Measurements from ENCODE around the gene CARMIL1.

The CARMIL1 gene

DNA sequence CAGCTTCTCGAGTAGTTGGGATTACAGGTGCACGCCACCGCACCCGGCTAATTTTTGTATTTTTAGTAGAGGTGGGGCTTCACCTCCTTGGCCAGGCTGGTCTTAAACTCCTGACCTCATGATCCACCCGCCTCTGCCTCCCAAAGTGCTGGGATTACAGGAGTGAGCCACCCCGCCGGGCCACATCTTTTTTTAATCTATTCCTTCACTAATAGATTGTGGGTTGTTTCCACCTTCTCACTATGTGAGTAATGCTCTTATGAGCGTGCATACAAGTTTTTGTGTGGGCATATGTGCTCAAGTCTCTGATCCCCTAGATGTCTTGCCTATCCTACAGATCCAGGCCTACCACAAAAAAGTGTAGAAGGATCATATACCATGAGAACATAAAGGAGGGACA lies 30.7 kb downstream of the CARMIL1 start:
- Histone ChIP-seq H3K4me1 (ENCODE audit: insufficient read depth, low read length) (peaks cover 24% of the 10 kb centered on the region), H3K9ac (ENCODE audit: low read depth, low read length) (no peak overlapping the region), H3K9me3 (ENCODE audit: control insufficient read depth, insufficient read depth, low read length) (no peaks in the 10 kb centered on the region), H3K36me3 (ENCODE audit: insufficient read depth, low read length) (no peaks in the 10 kb centered on the region)

DNA sequence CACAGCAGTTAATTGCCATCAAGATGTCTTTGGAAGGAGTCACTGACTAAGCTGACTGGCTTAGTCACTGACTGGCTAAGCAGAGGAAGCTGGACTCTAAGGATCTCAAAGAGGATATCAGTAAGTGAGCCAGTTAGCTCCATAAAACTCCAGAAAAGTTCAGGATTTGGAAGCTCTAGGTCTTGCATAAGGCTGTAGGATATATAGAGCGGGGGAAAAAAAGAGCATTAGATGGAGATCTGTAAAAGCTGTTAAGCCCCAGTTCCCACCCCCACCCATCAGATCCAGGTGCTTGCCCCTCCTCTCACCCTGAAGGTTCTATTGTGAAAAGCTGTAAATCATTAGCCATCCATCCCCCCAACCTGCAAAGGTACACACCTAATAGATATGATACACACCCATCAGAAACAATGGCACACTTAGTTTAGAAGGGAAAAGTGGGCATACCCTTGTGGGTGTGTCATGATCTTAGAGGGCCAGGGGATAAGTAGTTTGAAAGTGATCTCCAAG lies 32.2 kb downstream of the CARMIL1 start:
- H3K4me1 ChIP-seq (ENCODE audit: insufficient read depth, low read length): peaks cover 30% of the 10 kb centered on the region
- H3K9ac ChIP-seq (ENCODE audit: low read depth, low read length): no peak overlapping the region
- H3K36me3 ChIP-seq (ENCODE audit: insufficient read depth, low read length): no peaks in the 10 kb centered on the region
- no peaks in the 10 kb centered on the region for H3K9me3 ChIP-seq (ENCODE audit: control insufficient read depth, insufficient read depth, low read length)

GRCh38 chr6:25312034-25312620 lies 33.0 kb downstream of the CARMIL1 start:
- H3K4me1 ChIP-seq (ENCODE audit: insufficient read depth, low read length): peaks cover 30% of the 10 kb centered on the region
- H3K9ac ChIP-seq (ENCODE audit: low read depth, low read length): no peak overlapping the region
- no peaks in the 10 kb centered on the region for H3K36me3 ChIP-seq (ENCODE audit: insufficient read depth, low read length)
- no peaks in the 10 kb centered on the region for H3K9me3 ChIP-seq (ENCODE audit: control insufficient read depth, insufficient read depth, low read length)

DNA sequence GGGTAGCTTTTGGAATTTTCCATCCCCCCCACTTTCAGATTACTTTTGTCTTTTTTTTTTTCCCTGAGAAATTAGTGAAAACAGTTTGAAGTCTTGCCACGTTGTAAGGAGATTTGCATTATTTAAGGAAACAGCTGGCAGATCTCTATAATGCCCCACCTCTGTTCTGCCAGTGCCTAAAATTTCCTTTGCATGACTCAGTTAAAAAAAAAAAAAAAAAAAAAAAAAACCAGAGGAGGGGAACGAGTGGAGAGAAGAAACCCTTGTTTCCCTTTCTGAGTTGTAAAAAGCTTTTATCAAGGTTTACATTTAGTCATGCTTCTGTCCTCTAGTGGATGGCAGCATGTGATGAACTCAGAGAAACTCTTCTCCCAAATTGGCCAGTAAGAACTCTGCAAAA lies 33.5 kb downstream of the CARMIL1 start:
- Histone ChIP-seq H3K9me3 (ENCODE audit: control insufficient read depth, insufficient read depth, low read length) (no peaks in the 10 kb centered on the region), H3K36me3 (ENCODE audit: insufficient read depth, low read length) (no peaks in the 10 kb centered on the region), H3K4me1 (ENCODE audit: insufficient read depth, low read length) (peaks cover 30% of the 10 kb centered on the region), H3K9ac (ENCODE audit: low read depth, low read length) (no peak overlapping the region)

- Histone ChIP-seq H3K4me1 (ENCODE audit: insufficient read depth, low read length) (peaks cover 30% of the 10 kb centered on the region), H3K9ac (ENCODE audit: low read depth, low read length) (no peak overlapping the region), H3K9me3 (ENCODE audit: control insufficient read depth, insufficient read depth, low read length) (no peaks in the 10 kb centered on the region), H3K36me3 (ENCODE audit: insufficient read depth, low read length) (no peaks in the 10 kb centered on the region)
Measured at GRCh38 chr6:25314509-25315175, 35.5 kb downstream of the CARMIL1 start.

GRCh38 chr6:25315194-25316177 lies 36.3 kb downstream of the CARMIL1 start:
- Histone ChIP-seq H3K9ac (ENCODE audit: low read depth, low read length) (no peak overlapping the region), H3K4me1 (ENCODE audit: insufficient read depth, low read length) (peaks cover 34% of the 10 kb centered on the region), H3K36me3 (ENCODE audit: insufficient read depth, low read length) (no peaks in the 10 kb centered on the region), H3K9me3 (ENCODE audit: control insufficient read depth, insufficient read depth, low read length) (no peaks in the 10 kb centered on the region)

GRCh38 chr6:25316626-25317025 lies 37.5 kb downstream of the CARMIL1 start:
- H3K9ac ChIP-seq (ENCODE audit: low read depth, low read length): no peak overlapping the region
- no peaks in the 10 kb centered on the region for H3K36me3 ChIP-seq (ENCODE audit: insufficient read depth, low read length)
- no peaks in the 10 kb centered on the region for H3K9me3 ChIP-seq (ENCODE audit: control insufficient read depth, insufficient read depth, low read length)
- peaks cover 29% of the 10 kb centered on the region for H3K4me1 ChIP-seq (ENCODE audit: insufficient read depth, low read length)

DNA sequence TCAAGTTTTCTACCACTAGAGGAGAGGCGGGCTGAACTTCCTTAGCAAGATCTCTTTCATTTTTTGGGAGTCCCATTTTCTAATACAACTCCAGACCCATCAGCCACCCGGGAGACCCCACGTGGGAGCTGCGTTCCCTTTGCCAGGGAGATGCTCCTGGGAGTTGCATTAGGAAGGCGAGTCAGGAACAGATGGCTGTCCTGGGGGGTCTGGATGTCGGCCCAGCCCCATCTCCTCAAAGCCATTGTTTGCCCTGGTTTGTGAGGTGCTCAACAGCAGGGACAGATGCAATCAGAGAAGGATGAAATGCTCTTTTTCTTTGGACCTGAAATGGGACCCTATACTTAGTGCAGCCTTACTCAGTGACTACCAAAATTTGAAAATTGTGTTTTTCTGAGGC lies 39.4 kb downstream of the CARMIL1 start:
- Histone ChIP-seq H3K36me3 (ENCODE audit: insufficient read depth, low read length) (no peaks in the 10 kb centered on the region), H3K9ac (ENCODE audit: low read depth, low read length) (no peak overlapping the region), H3K4me1 (ENCODE audit: insufficient read depth, low read length) (peaks cover 12% of the 10 kb centered on the region), H3K9me3 (ENCODE audit: control insufficient read depth, insufficient read depth, low read length) (no peaks in the 10 kb centered on the region)

- Histone ChIP-seq H3K9me3 (ENCODE audit: control insufficient read depth, insufficient read depth, low read length) (no peaks in the 10 kb centered on the region), H3K9ac (ENCODE audit: low read depth, low read length) (no peak overlapping the region), H3K4me1 (ENCODE audit: insufficient read depth, low read length) (peaks cover 13% of the 10 kb centered on the region), H3K36me3 (ENCODE audit: insufficient read depth, low read length) (no peaks in the 10 kb centered on the region)
Measured at GRCh38 chr6:25320459-25320858, 41.3 kb downstream of the CARMIL1 start.

DNA sequence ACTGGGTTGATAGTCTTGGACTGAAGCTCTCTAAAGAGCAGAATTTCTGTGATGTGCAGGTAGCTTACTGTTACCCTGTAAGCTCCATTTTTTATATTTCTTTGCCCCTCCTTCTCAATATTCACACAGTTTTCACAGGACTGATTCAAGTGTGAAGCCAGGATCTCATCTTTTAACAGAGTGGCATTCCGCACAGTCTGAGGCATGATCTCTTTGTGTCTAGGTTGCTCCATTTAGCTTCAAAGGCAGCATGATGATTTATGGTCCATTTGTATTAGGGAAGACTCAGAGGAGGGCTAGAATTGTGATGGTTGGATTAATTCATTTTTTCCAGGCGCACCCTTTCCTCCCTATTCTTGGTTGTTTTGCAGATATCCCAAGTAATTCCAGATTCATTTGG lies 43.5 kb downstream of the CARMIL1 start:
- no peak overlapping the region for H3K9ac ChIP-seq (ENCODE audit: low read depth, low read length)
- H3K4me1 ChIP-seq (ENCODE audit: insufficient read depth, low read length): peaks cover 9% of the 10 kb centered on the region
- H3K36me3 ChIP-seq (ENCODE audit: insufficient read depth, low read length): no peaks in the 10 kb centered on the region
- no peaks in the 10 kb centered on the region for H3K9me3 ChIP-seq (ENCODE audit: control insufficient read depth, insufficient read depth, low read length)

DNA sequence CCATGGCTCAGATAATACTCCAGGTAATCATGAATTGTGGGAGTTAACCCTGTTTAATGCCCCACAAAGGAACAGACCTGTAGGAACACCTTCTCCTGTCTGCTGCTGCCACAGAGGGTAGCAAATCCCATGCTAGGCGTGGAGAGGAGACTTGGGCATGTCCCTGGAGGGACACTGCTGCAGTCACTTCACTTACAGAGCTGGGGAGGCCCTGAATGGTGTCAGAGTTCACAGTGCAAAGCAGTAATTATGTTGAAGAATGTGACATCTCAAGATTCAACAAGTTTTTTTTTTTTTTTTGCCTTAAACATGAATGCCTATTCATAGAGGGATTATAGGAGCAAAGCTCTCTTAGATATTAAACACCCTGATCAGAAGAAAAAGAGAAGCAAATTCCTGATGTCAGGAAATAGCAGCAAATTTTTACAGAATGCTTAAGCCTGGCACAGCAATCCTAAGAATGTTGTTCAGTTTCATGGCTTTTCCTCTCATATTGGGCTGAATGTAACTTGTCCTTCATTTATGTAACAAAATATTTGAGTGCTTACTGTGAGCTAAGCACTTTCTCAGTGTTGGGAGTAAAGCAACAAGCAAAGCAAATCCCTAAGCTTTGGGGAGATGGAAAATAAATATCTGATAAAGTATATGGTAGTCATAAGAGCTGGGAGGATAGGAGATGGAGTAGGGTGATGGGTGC lies 45.0 kb downstream of the CARMIL1 start:
- no peaks in the 10 kb centered on the region for H3K9me3 ChIP-seq (ENCODE audit: control insufficient read depth, insufficient read depth, low read length)

GRCh38 chr6:25326126-25326525 lies 47.0 kb downstream of the CARMIL1 start:
- Histone ChIP-seq H3K9me3 (ENCODE audit: control insufficient read depth, insufficient read depth, low read length) (no peaks in the 10 kb centered on the region), H3K4me1 (ENCODE audit: insufficient read depth, low read length) (peaks cover 11% of the 10 kb centered on the region), H3K36me3 (ENCODE audit: insufficient read depth, low read length) (no peaks in the 10 kb centered on the region), H3K9ac (ENCODE audit: low read depth, low read length) (no peak overlapping the region)

More for the DNA sequence above, 45.0 kb downstream of the CARMIL1 start:
- no peaks in the 10 kb centered on the region for H3K36me3 ChIP-seq (ENCODE audit: insufficient read depth, low read length)
- no peak overlapping the region for H3K9ac ChIP-seq (ENCODE audit: low read depth, low read length)
- H3K4me1 ChIP-seq (ENCODE audit: insufficient read depth, low read length): peaks cover 11% of the 10 kb centered on the region

DNA sequence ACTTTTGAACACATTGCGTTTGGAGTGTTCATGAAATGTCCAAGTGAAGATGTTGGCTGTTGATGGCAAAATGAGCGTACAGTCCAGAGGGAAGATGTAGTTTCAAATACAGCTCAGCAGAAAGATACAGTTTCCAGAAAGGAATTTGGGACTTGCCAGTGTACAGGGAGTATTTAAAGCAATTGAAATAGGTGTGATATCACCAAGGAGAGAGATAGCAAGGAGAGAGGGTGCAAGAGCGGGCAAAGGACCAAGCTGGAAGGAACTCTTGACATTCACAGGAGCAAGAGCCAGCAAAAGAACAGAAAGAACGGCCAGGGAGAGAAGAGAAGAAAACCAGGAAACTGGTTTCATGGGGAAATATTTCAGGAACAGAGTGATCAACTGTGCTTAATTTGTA lies 47.8 kb downstream of the CARMIL1 start:
- Histone ChIP-seq H3K9ac (ENCODE audit: low read depth, low read length) (no peak overlapping the region), H3K4me1 (ENCODE audit: insufficient read depth, low read length) (peaks cover 15% of the 10 kb centered on the region), H3K36me3 (ENCODE audit: insufficient read depth, low read length) (no peaks in the 10 kb centered on the region), H3K9me3 (ENCODE audit: control insufficient read depth, insufficient read depth, low read length) (no peaks in the 10 kb centered on the region)

DNA sequence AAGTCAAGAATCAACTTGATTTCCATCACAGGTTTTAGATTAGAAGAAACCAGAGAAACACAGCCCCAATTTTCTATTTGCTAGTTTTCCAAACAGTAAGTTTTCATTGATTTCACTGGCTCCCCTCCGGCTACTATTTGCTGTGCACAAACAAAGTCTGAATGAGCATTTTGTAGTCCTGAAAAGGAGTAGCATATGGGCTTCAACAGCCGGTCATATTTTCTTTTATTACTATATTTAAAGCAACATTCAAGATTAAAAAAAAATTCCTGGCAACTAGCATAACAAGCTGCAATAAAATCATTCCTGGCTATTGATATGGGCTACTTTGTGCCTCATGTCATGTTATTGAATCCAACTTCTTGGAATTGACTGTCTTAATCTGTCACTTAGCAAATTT lies 48.3 kb downstream of the CARMIL1 start:
- Histone ChIP-seq H3K4me1 (ENCODE audit: insufficient read depth, low read length) (peaks cover 19% of the 10 kb centered on the region), H3K9me3 (ENCODE audit: control insufficient read depth, insufficient read depth, low read length) (no peaks in the 10 kb centered on the region), H3K36me3 (ENCODE audit: insufficient read depth, low read length) (no peaks in the 10 kb centered on the region), H3K9ac (ENCODE audit: low read depth, low read length) (no peak overlapping the region)
